ENCODE results near the gene ATXN7L3.

DNA sequence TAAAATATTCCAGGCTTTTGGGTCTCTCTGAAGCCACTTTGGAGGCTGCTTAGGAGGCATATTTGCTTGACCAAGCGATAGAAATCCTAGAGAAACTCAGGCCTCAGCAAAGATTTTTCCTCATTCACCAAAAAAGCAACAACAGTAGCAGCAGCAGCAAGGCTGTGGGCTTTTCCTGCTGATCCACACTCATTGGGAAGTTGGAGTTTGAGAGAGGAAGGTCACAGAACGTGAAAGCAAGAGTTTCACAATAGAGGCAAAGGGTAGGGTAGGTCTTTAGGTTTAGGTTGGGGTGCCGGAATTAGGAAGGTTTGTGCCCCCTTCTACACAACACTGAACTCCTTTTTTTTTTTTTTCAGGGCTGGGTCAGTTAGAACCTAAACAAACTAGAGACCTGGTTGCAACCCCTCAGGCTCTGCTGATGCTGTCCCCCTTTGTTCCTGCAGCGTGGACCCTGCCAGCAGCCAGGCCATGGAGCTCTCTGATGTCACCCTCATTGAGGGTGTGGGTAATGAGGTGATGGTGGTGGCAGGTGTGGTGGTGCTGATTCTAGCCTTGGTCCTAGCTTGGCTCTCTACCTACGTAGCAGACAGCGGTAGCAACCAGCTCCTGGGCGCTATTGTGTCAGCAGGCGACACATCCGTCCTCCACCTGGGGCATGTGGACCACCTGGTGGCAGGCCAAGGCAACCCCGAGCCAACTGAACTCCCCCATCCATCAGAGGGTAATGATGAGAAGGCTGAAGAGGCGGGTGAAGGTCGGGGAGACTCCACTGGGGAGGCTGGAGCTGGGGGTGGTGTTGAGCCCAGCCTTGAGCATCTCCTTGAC lies 10.9 kb downstream of the ATXN7L3 start:
- no peak for TF ChIP-seq CTCF (IDR thresholded peaks at IDR 0.05)
- no peak for TF ChIP-seq POLR2AphosphoS5 (IDR thresholded peaks at IDR 0.05)

Data from prostate gland (tissue), 2 donors.